PC-9 (cell line): Measurements from ENCODE around the gene DNTT. TPM values are rescaled to one million over a fixed set of nuclear protein-coding genes. Genes with fewer than 3 reads are reported as not detected.

Experiments
- BruUV-seq: library from RNA; stranded (reverse); fragments of 400-500 nt; replicated peaks from 2 replicates; lab custom pipeline; 2021; lab: Mats Ljungman, UMichigan
- CTCF ChIA-PET: fragments of 300-600 bp; sonication (Branson Sonifier 250); formaldehyde crosslinking; loops from one replicate; lab custom pipeline; 2022; ENCODE audit warnings: antibody characterized with exemption; lab: Charles Lee
- POLR2A ChIA-PET: fragments of 300-600 bp; sonication (Branson Sonifier 250); formaldehyde crosslinking; loops from one replicate; lab custom pipeline; 2022; ENCODE audit warnings: antibody characterized with exemption; ENCODE audit not compliant: unreplicated experiment; lab: Charles Lee
- DNase-seq, 2 experiments: peaks; one replicate each; pipeline versions ENCODE4 v3.0.0 to v3.0.0-alpha.2; 2015 to 2022; ENCODE audit warnings: mixed read lengths in 1 of 2
- H2AFZ ChIP-seq: fragments of 200-600 bp; sonication (generic); 2 replicates; pipeline ENCODE4 v1.8.1; 2017; ENCODE audit warnings: antibody characterized with exemption
- H3F3A ChIP-seq: fragments of 200-600 bp; sonication (generic); 2 replicates; pipeline ENCODE4 v1.8.1; 2017; ENCODE audit warnings: antibody characterized with exemption, mild to moderate bottlenecking, low read depth; ENCODE audit not compliant: insufficient read depth
- H3K27ac ChIP-seq: fragments of 200-600 bp; sonication (generic); 2 replicates; pipeline ENCODE4 v1.6.1; 2016; ENCODE audit warnings: mixed run types
- H3K27me3 ChIP-seq: fragments of 200-600 bp; sonication (generic); 2 replicates; pipeline ENCODE4 v1.6.1; 2016; ENCODE audit warnings: low read depth, mixed run types; ENCODE audit not compliant: insufficient read depth
- H3K36me3 ChIP-seq: fragments of 200-600 bp; sonication (generic); 2 replicates; pipeline ENCODE4 v1.6.1; 2016; ENCODE audit warnings: low read depth, mixed run types
- H3K4me1 ChIP-seq: fragments of 200-600 bp; sonication (generic); replicated peaks from 2 replicates; pipeline ENCODE4 v1.6.1; 2016; ENCODE audit warnings: mixed run types; ENCODE audit not compliant: insufficient read depth
- H3K4me2 ChIP-seq: fragments of 200-600 bp; sonication (generic); 2 replicates; pipeline ENCODE4 v1.6.1; 2017; ENCODE audit warnings: mixed run types
- H3K4me3 ChIP-seq: fragments of 200-600 bp; sonication (generic); 2 replicates; pipeline ENCODE4 v1.6.1; 2016; ENCODE audit warnings: mixed run types
- H3K79me2 ChIP-seq: fragments of 200-600 bp; sonication (generic); 2 replicates; pipeline ENCODE4 v1.6.1; 2017; ENCODE audit warnings: low read depth, mixed run types
- H3K9me2 ChIP-seq: fragments of 200-600 bp; sonication (generic); 2 replicates; pipeline ENCODE4 v1.8.1; 2017; ENCODE audit warnings: mild to moderate bottlenecking; ENCODE audit not compliant: insufficient read depth
- H3K9me3 ChIP-seq: fragments of 200-600 bp; sonication (generic); 2 replicates; pipeline ENCODE4 v1.8.1; 2016; ENCODE audit warnings: low read depth; ENCODE audit not compliant: insufficient read depth
- H4K20me1 ChIP-seq: fragments of 200-600 bp; sonication (generic); 2 replicates; pipeline ENCODE4 v1.8.1; 2017; ENCODE audit not compliant: insufficient read depth
- CTCF ChIP-seq: fragments of 200-600 bp; sonication (generic); conservative IDR thresholded peaks from 2 replicates; pipeline ENCODE4 v1.6.1; 2017; ENCODE audit warnings: mixed run types, antibody characterized with exemption, mild to moderate bottlenecking, moderate library complexity
- EZH2 ChIP-seq: fragments of 200-600 bp; sonication (generic); IDR thresholded peaks from 2 replicates; pipeline ENCODE4 v1.8.0; 2017; ENCODE audit warnings: antibody characterized with exemption, low read depth
- intact Hi-C: fragments of 100-400 bp; cut with micrococcal nuclease; formaldehyde crosslinking; loops from one replicate; pipeline ENCODE4 v1.10.0; 2022; ENCODE audit not compliant: unreplicated experiment
- total RNA-seq: library from RNA; stranded (reverse); gene quantifications from 2 replicates; pipeline ENCODE4 v1.2.3, GENCODE V29; 2021

The DNTT gene
- total RNA-seq, 1 experiment from 2014 or later = not detected

DNA sequence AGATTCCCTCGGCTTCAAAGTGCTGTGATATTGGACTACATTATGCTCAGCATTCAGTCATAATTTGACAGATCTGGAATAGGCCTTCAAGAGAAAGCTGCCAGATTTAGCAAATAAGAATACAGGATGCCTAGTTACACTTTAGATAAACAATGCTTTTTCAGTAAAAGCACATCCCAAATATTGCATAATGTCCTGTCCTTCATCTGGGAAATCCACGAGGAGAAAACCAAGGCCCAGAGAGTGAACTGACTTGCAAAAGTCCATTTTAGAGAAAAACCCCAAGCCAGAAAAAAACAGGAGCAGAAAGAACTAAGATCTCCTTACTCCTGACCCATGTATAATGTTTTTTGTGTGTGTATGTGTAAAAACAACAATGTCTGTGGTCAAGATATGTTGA, 20.9 kb upstream of the DNTT start:
- no TSS peak for BruUV-seq
- no peak for DNase-seq
- ChIA-PET POLR2A (no interaction called here), CTCF (no interaction called here)
- Histone ChIP-seq H3K27ac (no peak overlapping the region), H3K36me3 (no peaks in the 10 kb centered on the region), H3K9me2 (no peaks in the 10 kb centered on the region), H3K27me3 (no peaks in the 10 kb centered on the region), H3F3A (no peaks in the 10 kb centered on the region), H3K79me2 (no peaks in the 10 kb centered on the region), H2AFZ (no peak overlapping the region), H3K4me3 (no peak overlapping the region), H4K20me1 (no peaks in the 10 kb centered on the region), H3K4me1 (no peaks in the 10 kb centered on the region), H3K9me3 (no peaks in the 10 kb centered on the region), H3K4me2 (no peak overlapping the region)
- TF ChIP-seq EZH2 (no peak), CTCF (no peak)
- intact Hi-C loops = no loop called here

DNA sequence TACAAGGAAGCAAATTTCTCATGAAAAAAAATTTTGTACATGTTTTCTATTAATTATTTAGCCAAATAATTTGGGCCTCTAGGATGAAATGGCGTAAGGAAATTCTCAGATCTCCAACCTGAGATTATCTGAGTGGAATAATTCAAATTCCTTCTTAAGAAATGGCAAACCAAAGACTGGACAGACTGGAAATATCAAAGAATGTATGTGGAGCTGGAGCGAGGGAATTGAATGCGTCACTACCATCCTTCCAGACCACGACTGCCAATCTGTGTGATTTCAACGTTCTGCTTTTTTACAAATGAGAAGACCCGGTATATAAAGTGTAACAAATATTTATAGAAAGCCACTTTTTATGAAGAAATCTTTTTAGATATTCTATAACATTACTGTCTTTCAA, 20.5 kb upstream of the DNTT start:
- intact Hi-C loops = no loop called here

DNA sequence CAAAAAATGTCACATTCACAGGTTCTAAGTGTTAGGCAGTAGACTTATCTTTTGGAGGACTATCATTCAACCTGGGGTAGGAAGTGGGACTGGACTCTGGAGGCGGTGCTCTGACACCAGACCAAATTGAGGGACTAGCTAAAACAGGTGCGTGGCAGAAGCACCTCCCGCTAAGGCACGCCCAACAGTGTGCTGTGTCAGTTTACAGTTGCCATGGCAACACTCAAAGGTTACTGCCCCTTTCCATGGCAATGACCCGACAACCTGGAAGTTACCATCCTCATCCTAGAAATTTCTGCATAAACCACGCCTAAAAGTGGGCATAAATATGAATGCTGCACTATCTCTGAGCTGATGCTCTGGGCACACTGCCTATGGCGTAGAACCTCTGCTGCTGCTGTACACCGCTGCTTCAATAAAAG, 18.9 kb upstream of the DNTT start:
- BruUV-seq = no TSS peak
- no peak for TF ChIP-seq CTCF
- CTCF ChIA-PET = no interaction called here

More for the DNA sequence above, 20.5 kb upstream of the DNTT start:
- DNase-seq = no peak
- no peaks in the 10 kb centered on the region for H4K20me1 ChIP-seq
- no peaks in the 10 kb centered on the region for H3K4me1 ChIP-seq
- no peaks in the 10 kb centered on the region for H3K36me3 ChIP-seq
- H2AFZ ChIP-seq = no peak overlapping the region
- H3F3A ChIP-seq = no peaks in the 10 kb centered on the region
- ChIA-PET CTCF (no interaction called here), POLR2A (interaction anchor here (0.7 kb wide), 1 partner anchor 204 kb away, joined by 3 read pairs; no protein-coding TSS in a partner anchor)
- H3K4me2 ChIP-seq = no peak overlapping the region
- H3K9me3 ChIP-seq = no peaks in the 10 kb centered on the region
- H3K27ac ChIP-seq = no peak overlapping the region
- H3K4me3 ChIP-seq = no peak overlapping the region
- TF ChIP-seq CTCF = no peak
- TF ChIP-seq EZH2 = no peak
- no peaks in the 10 kb centered on the region for H3K79me2 ChIP-seq
- no TSS peak for BruUV-seq
- no peaks in the 10 kb centered on the region for H3K27me3 ChIP-seq
- H3K9me2 ChIP-seq = no peaks in the 10 kb centered on the region

More for the DNA sequence above, 18.9 kb upstream of the DNTT start:
- H3K4me1 ChIP-seq = no peaks in the 10 kb centered on the region
- DNase-seq = no peak
- intact Hi-C loops = no loop called here
- POLR2A ChIA-PET = no interaction called here
- H3K4me3 ChIP-seq = no peak overlapping the region
- H3K4me2 ChIP-seq = no peak overlapping the region
- H3K9me3 ChIP-seq = no peaks in the 10 kb centered on the region
- no peaks in the 10 kb centered on the region for H3K36me3 ChIP-seq
- H3K79me2 ChIP-seq = no peaks in the 10 kb centered on the region
- H3K9me2 ChIP-seq = no peaks in the 10 kb centered on the region
- H2AFZ ChIP-seq = no peak overlapping the region
- no peaks in the 10 kb centered on the region for H3F3A ChIP-seq
- H4K20me1 ChIP-seq = no peaks in the 10 kb centered on the region
- H3K27ac ChIP-seq = no peak overlapping the region
- H3K27me3 ChIP-seq = no peaks in the 10 kb centered on the region
